Stimulated activated naive CD8-positive, alpha-beta T cell treated with anti-CD3 and anti-CD28 coated beads, Interleukin-15, Interleukin-2, amounts not matched to agents 100 ng/mL and 50 ng/mL, for 24 hours (primary cell): Measurements from ENCODE around the gene TAOK1.

Experiments used
- H3K27ac Mint-ChIP-seq: one replicate; pipeline ENCODE4 v1.8.0; 2021; ENCODE audit warnings: mild to moderate bottlenecking, mixed read lengths
- H3K27me3 Mint-ChIP-seq: one replicate; pipeline ENCODE4 v1.8.0; 2021; ENCODE audit warnings: mixed read lengths
- H3K36me3 Mint-ChIP-seq: one replicate; pipeline ENCODE4 v1.8.0; 2021; ENCODE audit warnings: low read depth, mixed read lengths
- H3K4me1 Mint-ChIP-seq: one replicate; pipeline ENCODE4 v1.8.0; 2021; ENCODE audit warnings: low read depth, mixed read lengths
- H3K4me3 Mint-ChIP-seq: one replicate; pipeline ENCODE4 v1.8.0; 2021; ENCODE audit warnings: mild to moderate bottlenecking, mixed read lengths
- H3K9me3 Mint-ChIP-seq: one replicate; pipeline ENCODE4 v1.8.0; 2021; ENCODE audit warnings: mixed read lengths

TAOK1 gene

GRCh38 chr17:29573558-29573869 is 183.4 kb downstream of the TAOK1 start:
- H3K4me3 Mint-ChIP-seq, result no peak overlapping the region
- H3K36me3 Mint-ChIP-seq, result peaks cover 22% of the 10 kb centered on the region
- peaks cover 21% of the 10 kb centered on the region for H3K4me1 Mint-ChIP-seq
- H3K9me3 Mint-ChIP-seq, result no peaks in the 10 kb centered on the region
- H3K27ac Mint-ChIP-seq, result no peak overlapping the region
- H3K27me3 Mint-ChIP-seq, result no peaks in the 10 kb centered on the region

- Mint-ChIP-seq H3K27ac (no peak overlapping the region), H3K9me3 (no peaks in the 10 kb centered on the region), H3K4me1 (peaks cover 18% of the 10 kb centered on the region), H3K4me3 (no peak overlapping the region), H3K27me3 (no peaks in the 10 kb centered on the region), H3K36me3 (peaks cover 24% of the 10 kb centered on the region)
These were observed 183.9 kb downstream of the TAOK1 start for GRCh38 chr17:29573871-29574731.

DNA sequence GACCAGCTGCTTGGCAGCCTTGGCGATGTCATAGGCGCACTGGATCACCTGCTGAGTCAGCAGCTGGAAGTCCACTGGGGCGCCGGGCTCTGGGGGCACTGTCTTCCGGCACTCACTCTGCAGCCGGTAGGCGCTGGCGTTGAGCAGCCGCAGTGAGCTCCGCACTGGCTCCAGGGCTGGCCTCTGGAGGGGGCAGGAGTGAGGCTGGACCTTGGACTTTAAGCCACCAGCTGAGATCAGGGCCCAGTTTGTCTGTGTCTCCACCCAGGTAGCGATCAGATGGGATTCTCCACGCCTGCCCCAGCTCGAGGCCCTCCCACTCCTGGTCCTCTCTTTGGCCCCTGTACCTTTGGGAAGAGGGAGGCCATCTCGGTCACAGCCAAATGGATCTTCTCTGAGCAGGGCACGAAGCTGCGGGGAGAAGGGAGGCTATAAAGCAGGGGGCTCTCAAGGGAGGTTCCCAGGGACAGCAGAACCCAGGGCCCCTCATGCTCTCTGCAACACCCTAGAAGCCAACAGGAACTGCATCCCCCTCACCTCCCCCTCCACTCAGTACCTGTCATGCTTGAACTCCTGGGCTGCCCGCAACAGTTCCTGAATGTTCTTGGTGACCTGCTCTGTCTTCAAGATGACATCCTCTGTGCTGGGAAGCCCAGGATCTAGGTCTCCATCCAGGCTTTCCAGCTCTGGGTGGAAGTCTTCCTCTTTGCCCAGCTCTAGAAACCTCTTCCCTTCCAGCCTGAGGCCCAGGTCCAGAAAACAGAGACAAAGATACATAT is 184.8 kb downstream of the TAOK1 start:
- Mint-ChIP-seq H3K27ac (no peak overlapping the region), H3K4me3 (no peak overlapping the region), H3K9me3 (no peaks in the 10 kb centered on the region), H3K27me3 (no peaks in the 10 kb centered on the region), H3K36me3 (peaks cover 28% of the 10 kb centered on the region), H3K4me1 (peaks cover 14% of the 10 kb centered on the region)

DNA sequence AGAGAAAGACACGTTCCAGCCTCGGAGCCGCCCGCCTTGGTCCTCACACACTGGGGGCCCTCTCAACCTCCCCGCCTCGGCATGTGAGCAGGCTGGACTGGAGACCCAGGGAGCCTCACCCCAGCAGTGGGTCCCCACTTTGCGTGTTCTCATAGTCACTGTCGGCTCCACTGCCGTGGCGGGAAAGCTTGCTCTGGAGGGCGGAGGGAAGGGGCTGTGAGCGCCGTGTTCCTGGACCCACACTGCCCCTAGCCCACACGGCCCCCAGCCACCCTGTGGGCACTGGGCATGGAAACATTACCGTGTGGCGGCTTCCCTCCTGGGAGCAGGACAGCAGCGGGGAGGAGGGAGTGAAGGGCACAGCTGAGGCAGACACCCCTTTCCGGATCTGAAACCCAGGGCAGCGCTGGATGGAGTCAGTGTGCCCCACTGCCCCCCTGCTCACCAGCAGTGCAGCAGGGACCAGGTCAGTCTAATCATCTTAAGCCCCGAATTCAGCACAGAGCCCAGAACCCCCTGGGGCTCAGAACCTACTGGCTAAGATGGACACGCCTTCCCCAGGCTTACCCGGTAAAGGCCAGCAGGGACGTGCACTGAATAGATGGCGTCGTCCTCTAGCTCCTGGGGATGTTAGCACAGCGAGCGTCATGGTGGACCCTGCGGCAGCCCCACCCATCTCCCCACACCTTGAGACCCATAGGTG is 185.5 kb downstream of the TAOK1 start:
- Mint-ChIP-seq H3K36me3 (peaks cover 35% of the 10 kb centered on the region), H3K4me3 (no peak overlapping the region), H3K27me3 (no peaks in the 10 kb centered on the region), H3K27ac (no peak overlapping the region), H3K9me3 (no peaks in the 10 kb centered on the region), H3K4me1 (peaks cover 20% of the 10 kb centered on the region)

GRCh38 chr17:29576214-29577000 is 186.2 kb downstream of the TAOK1 start:
- Mint-ChIP-seq H3K27ac (no peak overlapping the region), H3K27me3 (no peaks in the 10 kb centered on the region), H3K4me1 (peaks cover 21% of the 10 kb centered on the region), H3K4me3 (no peak overlapping the region), H3K36me3 (peaks cover 41% of the 10 kb centered on the region), H3K9me3 (no peaks in the 10 kb centered on the region)

DNA sequence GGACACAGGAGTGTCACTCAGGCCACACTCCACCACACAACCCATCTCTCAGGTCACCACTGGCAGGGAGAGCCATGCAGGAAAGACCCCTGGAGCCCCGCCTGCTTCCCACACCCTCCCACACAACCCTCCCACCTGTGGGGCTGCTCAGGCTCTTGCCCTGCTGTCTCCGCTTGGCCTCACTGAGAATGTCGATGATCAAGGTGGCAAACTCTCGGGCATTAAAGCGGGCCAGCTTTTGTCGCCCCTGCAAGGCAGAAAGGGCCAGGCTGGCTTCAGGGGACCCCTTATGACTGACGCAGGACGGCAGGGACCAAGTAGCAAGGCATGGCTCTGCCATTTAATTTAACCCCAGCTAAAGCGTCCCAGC is 186.8 kb downstream of the TAOK1 start:
- Mint-ChIP-seq H3K27ac (no peak overlapping the region), H3K27me3 (no peaks in the 10 kb centered on the region), H3K4me1 (peaks cover 21% of the 10 kb centered on the region), H3K4me3 (no peak overlapping the region), H3K9me3 (no peaks in the 10 kb centered on the region), H3K36me3 (peaks cover 42% of the 10 kb centered on the region)

GRCh38 chr17:29577385-29578211 is 187.4 kb downstream of the TAOK1 start:
- peak overlapping the region; percentile 52 for H3K27ac Mint-ChIP-seq
- no peaks in the 10 kb centered on the region for H3K9me3 Mint-ChIP-seq
- H3K36me3 Mint-ChIP-seq, result peaks cover 48% of the 10 kb centered on the region
- H3K27me3 Mint-ChIP-seq, result no peaks in the 10 kb centered on the region
- H3K4me3 Mint-ChIP-seq, result no peak overlapping the region
- peaks cover 25% of the 10 kb centered on the region for H3K4me1 Mint-ChIP-seq

GRCh38 chr17:29578626-29579485 is 188.7 kb downstream of the TAOK1 start:
- peak overlapping the region; percentile 46 for H3K27ac Mint-ChIP-seq
- H3K4me3 Mint-ChIP-seq, result no peak overlapping the region
- H3K27me3 Mint-ChIP-seq, result no peaks in the 10 kb centered on the region
- H3K9me3 Mint-ChIP-seq, result no peaks in the 10 kb centered on the region
- H3K36me3 Mint-ChIP-seq, result peaks cover 50% of the 10 kb centered on the region
- peaks cover 16% of the 10 kb centered on the region for H3K4me1 Mint-ChIP-seq

DNA sequence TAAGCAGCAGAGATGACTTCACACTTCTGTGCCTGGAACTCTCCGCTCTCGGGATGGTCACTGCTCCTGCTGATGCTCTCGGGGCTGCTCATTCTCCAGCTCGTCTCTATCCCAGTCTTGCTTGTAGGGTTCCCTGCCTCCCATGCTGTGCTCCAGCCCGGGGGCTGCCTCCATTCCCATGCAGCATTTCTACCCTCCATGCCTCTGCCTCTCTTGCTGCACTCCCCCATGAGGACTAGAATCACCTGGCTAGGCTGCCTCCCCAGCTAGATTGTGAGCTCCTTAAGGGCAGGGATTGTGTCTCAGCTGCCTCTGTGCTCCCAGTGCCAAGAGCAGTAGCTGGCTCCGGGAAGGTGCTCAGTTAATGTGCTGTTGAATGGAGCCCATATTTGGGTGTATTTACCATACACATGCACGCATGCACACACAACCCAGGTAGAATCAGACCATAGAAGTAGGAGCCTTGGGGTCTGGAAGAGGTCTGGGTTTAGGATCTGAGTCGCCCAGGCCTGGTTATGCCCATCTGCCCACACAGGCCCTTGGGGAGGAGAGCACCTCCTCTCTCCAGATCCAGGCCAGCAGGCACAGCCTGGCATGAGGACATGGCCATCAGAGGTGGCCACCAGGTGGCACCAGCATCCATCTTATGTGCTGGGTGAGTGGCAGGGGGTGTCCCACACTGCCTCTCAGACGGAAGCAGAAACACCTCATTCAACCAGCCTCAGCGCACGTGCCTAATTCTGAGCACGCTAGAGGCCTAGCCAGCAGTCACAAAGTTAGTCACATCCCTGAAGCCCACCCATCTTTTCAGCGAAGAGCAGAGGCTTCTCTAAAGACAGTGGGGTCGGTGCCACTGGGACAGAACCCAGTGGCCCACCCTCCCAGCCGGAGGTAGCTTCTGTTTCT is 190.0 kb downstream of the TAOK1 start:
- peak overlapping the region; percentile 81 for H3K27ac Mint-ChIP-seq
- H3K9me3 Mint-ChIP-seq, result no peaks in the 10 kb centered on the region
- peaks cover 45% of the 10 kb centered on the region for H3K36me3 Mint-ChIP-seq
- H3K27me3 Mint-ChIP-seq, result no peaks in the 10 kb centered on the region
- H3K4me3 Mint-ChIP-seq, result no peak overlapping the region
- H3K4me1 Mint-ChIP-seq, result peaks cover 23% of the 10 kb centered on the region

- peaks cover 39% of the 10 kb centered on the region for H3K4me1 Mint-ChIP-seq
- peaks cover 45% of the 10 kb centered on the region for H3K36me3 Mint-ChIP-seq
- no peak overlapping the region for H3K27ac Mint-ChIP-seq
- no peaks in the 10 kb centered on the region for H3K27me3 Mint-ChIP-seq
- no peaks in the 10 kb centered on the region for H3K9me3 Mint-ChIP-seq
- no peak overlapping the region for H3K4me3 Mint-ChIP-seq
These were observed 191.6 kb downstream of the TAOK1 start for GRCh38 chr17:29581583-29582253.

- H3K4me3 Mint-ChIP-seq, result no peak overlapping the region
- H3K27ac Mint-ChIP-seq, result no peak overlapping the region
- H3K4me1 Mint-ChIP-seq, result peaks cover 44% of the 10 kb centered on the region
- H3K9me3 Mint-ChIP-seq, result no peaks in the 10 kb centered on the region
- no peaks in the 10 kb centered on the region for H3K27me3 Mint-ChIP-seq
- H3K36me3 Mint-ChIP-seq, result peaks cover 45% of the 10 kb centered on the region
These were observed 192.1 kb downstream of the TAOK1 start for GRCh38 chr17:29582254-29582765.

- Mint-ChIP-seq H3K4me1 (peaks cover 49% of the 10 kb centered on the region), H3K4me3 (no peak overlapping the region), H3K27me3 (no peaks in the 10 kb centered on the region), H3K27ac (no peak overlapping the region), H3K9me3 (no peaks in the 10 kb centered on the region), H3K36me3 (peaks cover 45% of the 10 kb centered on the region)
These were observed 192.6 kb downstream of the TAOK1 start for GRCh38 chr17:29582772-29583171.
